Mesendoderm (in vitro differentiated cells): ENCODE results near the gene ABHD6.
A peak's percentile ranks its signal among the peaks of the same experiment; 100 is the strongest.
"Not testable (repeated sequence)": the region's sequence is repeated elsewhere in the genome, so short reads cannot be mapped to it uniquely, and the experiment has no call there.

Source experiments
- DNase-seq: peaks from one replicate; pipeline ENCODE4 v3.0.0; 2013
- H2AK5ac ChIP-seq: 2 replicates; pipeline ENCODE4 v1.6.1; 2013; ENCODE audit warnings: low read length, inconsistent platforms
- H2BK120ac ChIP-seq: 2 replicates; pipeline ENCODE4 v1.6.1; 2013; ENCODE audit warnings: low read depth, mild to moderate bottlenecking, low read length, moderate library complexity, mixed read lengths
- H2BK15ac ChIP-seq: replicated peaks from 2 replicates; pipeline ENCODE4 v1.6.1; 2013; ENCODE audit warnings: low read depth, mild to moderate bottlenecking, moderate library complexity
- H2BK5ac ChIP-seq: 2 replicates; pipeline ENCODE4 v1.6.1; 2013; ENCODE audit warnings: low read length, inconsistent platforms
- H3K18ac ChIP-seq: 2 replicates; pipeline ENCODE4 v1.6.1; 2013; ENCODE audit warnings: mild to moderate bottlenecking, low read length, mixed read lengths
- H3K23ac ChIP-seq: one replicate; pipeline ENCODE4 v1.6.1; 2013; ENCODE audit warnings: low read length
- H3K27ac ChIP-seq: 2 replicates; pipeline ENCODE4 v1.5.1; 2013; ENCODE audit warnings: low read depth, mild to moderate bottlenecking, inconsistent platforms, low read length, moderate library complexity
- H3K27me3 ChIP-seq: 2 replicates; pipeline ENCODE4 v1.6.1; 2013; ENCODE audit warnings: low read length, control low read depth, mild to moderate bottlenecking, inconsistent platforms; ENCODE audit not compliant: insufficient read depth, poor library complexity
- H3K36me3 ChIP-seq: 2 replicates; pipeline ENCODE4 v1.6.1; 2013; ENCODE audit warnings: low read length, inconsistent platforms; ENCODE audit not compliant: control insufficient read depth, insufficient read depth
- H3K4ac ChIP-seq: one replicate; pipeline ENCODE4 v1.6.1; 2013; ENCODE audit warnings: low read depth, mild to moderate bottlenecking, low read length, moderate library complexity
- H3K4me1 ChIP-seq: 2 replicates; pipeline ENCODE4 v1.6.1; 2013; ENCODE audit warnings: low read depth, low read length, inconsistent platforms; ENCODE audit not compliant: control insufficient read depth
- H3K4me2 ChIP-seq: 2 replicates; pipeline ENCODE4 v1.6.1; 2013; ENCODE audit warnings: low read length
- H3K4me3 ChIP-seq: 2 replicates; pipeline ENCODE4 v1.5.1; 2013; ENCODE audit warnings: mild to moderate bottlenecking, low read length
- H3K56ac ChIP-seq: one replicate; pipeline ENCODE4 v1.6.1; 2013; ENCODE audit warnings: low read length
- H3K79me1 ChIP-seq: 2 replicates; pipeline ENCODE4 v1.6.1; 2013; ENCODE audit warnings: low read length, inconsistent platforms
- H3K79me2 ChIP-seq: 2 replicates; pipeline ENCODE4 v1.6.1; 2013; ENCODE audit warnings: mild to moderate bottlenecking, low read length; ENCODE audit not compliant: control insufficient read depth, insufficient read depth
- H3K9ac ChIP-seq: 2 replicates; pipeline ENCODE4 v1.6.1; 2013; ENCODE audit warnings: low read length, inconsistent platforms
- H4K5ac ChIP-seq: one replicate; pipeline ENCODE4 v1.6.1; 2013; ENCODE audit warnings: low read length
- H4K8ac ChIP-seq: one replicate; pipeline ENCODE4 v1.6.1; 2013; ENCODE audit warnings: low read depth, mild to moderate bottlenecking, control low read depth, low read length, moderate library complexity
- WGBS: extraction: QIAGEN DNeasy Blood & Tissue Kit; methylation state at CpG from one replicate; pipeline ENCODE4 v1.1.7; 2013; ENCODE audit warnings: low lambda C conversion rate, missing lambda C conversion rate; ENCODE audit not compliant: insufficient coverage; ENCODE audit errors: extremely low coverage; 5-methylcytosine and 5-hydroxymethylcytosine counted together

ABHD6 gene

DNA sequence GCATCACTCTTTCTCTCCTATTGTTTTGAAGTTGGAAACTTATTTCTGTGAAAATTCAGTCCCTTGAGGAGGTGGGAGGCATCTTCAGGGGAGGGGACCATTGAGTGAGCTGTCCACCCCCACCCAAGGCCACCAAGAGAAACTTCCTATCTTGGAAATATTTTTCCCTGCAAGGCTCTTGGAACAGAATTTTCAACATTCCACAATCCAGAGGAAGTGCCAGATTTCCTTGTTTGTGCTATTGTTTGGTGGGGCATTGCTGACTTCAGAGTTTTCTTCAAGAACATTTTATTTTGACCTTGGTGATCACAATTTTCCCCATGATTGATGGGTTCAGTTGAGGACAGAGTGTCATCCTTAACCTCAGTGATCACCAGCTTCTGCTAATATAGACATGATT, 38.8 kb upstream of the ABHD6 start:
- Histone ChIP-seq H2BK15ac (no peak overlapping the region), H3K4ac (no peak overlapping the region), H3K36me3 (no peaks in the 10 kb centered on the region), H3K79me2 (no peaks in the 10 kb centered on the region), H2BK5ac (no peak overlapping the region), H3K4me2 (no peak overlapping the region), H4K8ac (no peak overlapping the region), H3K9ac (no peak overlapping the region), H4K5ac (no peak overlapping the region), H3K56ac (no peak overlapping the region), H3K27me3 (no peaks in the 10 kb centered on the region), H3K4me3 (no peak overlapping the region), H3K79me1 (no peaks in the 10 kb centered on the region), H3K4me1 (no peaks in the 10 kb centered on the region), H3K27ac (no peak overlapping the region), H3K23ac (no peak overlapping the region), H2BK120ac (no peak overlapping the region), H3K18ac (no peak overlapping the region), H2AK5ac (no peak overlapping the region)
- DNase-seq, result no peak

GRCh38 chr3:58200121-58200709, 37.4 kb upstream of the ABHD6 start:
- H3K9ac ChIP-seq, result no peak overlapping the region
- H2BK5ac ChIP-seq, result no peak overlapping the region
- no peak overlapping the region for H3K27ac ChIP-seq
- no peak overlapping the region for H3K18ac ChIP-seq
- no peak for DNase-seq
- H3K36me3 ChIP-seq, result no peaks in the 10 kb centered on the region
- no peaks in the 10 kb centered on the region for H3K27me3 ChIP-seq
- no peak overlapping the region for H3K4ac ChIP-seq
- H3K4me2 ChIP-seq, result no peak overlapping the region
- H2AK5ac ChIP-seq, result no peak overlapping the region
- no peak overlapping the region for H3K23ac ChIP-seq
- no peak overlapping the region for H2BK15ac ChIP-seq
- H4K8ac ChIP-seq, result no peak overlapping the region
- no peaks in the 10 kb centered on the region for H3K79me1 ChIP-seq
- no peak overlapping the region for H2BK120ac ChIP-seq
- no peaks in the 10 kb centered on the region for H3K4me1 ChIP-seq
- no peaks in the 10 kb centered on the region for H3K79me2 ChIP-seq
- H4K5ac ChIP-seq, result no peak overlapping the region
- no peak overlapping the region for H3K4me3 ChIP-seq
- H3K56ac ChIP-seq, result no peak overlapping the region

DNA sequence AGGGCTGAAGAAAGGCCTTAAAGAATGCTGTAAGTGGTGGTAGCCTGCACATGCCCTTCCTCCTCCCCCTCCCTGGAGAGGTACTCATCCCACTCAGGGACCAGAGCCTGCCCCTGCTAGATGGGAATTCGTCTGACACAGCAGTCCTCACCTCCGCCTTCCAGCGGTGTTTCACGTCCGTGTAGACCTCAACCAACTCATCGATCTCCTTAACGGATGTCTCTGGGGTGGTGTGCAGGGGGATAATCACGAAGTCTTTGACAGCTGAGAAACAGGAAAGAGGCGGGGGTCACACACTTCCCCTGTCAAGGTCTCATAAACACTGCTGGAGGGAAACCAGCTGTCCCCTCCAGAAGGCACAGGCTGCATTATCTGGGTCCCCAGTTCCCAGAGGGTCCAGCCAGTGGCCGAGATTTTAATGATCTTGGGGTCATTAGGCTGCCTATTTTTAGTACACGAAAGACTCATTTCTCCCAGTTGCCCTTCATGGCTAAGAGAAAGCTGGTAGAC, 36.7 kb upstream of the ABHD6 start:
- no peak overlapping the region for H3K4ac ChIP-seq
- H3K9ac ChIP-seq, result no peak overlapping the region
- H3K4me2 ChIP-seq, result no peak overlapping the region
- no peaks in the 10 kb centered on the region for H3K79me1 ChIP-seq
- H3K18ac ChIP-seq, result no peak overlapping the region
- H3K27ac ChIP-seq, result no peak overlapping the region
- no peak overlapping the region for H2BK120ac ChIP-seq
- no peak overlapping the region for H3K23ac ChIP-seq
- H2BK5ac ChIP-seq, result no peak overlapping the region
- no peaks in the 10 kb centered on the region for H3K36me3 ChIP-seq
- H3K79me2 ChIP-seq, result no peaks in the 10 kb centered on the region
- no CpG with 5 or more reads among the region's 11 CpGs for WGBS
- H4K8ac ChIP-seq, result no peak overlapping the region
- H3K27me3 ChIP-seq, result no peaks in the 10 kb centered on the region
- no peak for DNase-seq
- H2AK5ac ChIP-seq, result no peak overlapping the region
- H3K4me3 ChIP-seq, result no peak overlapping the region
- no peak overlapping the region for H4K5ac ChIP-seq
- H2BK15ac ChIP-seq, result no peak overlapping the region
- H3K4me1 ChIP-seq, result no peaks in the 10 kb centered on the region
- no peak overlapping the region for H3K56ac ChIP-seq

- not testable (repeated sequence) for DNase-seq, H3K4me2 ChIP-seq, H4K8ac ChIP-seq, H3K4me3 ChIP-seq, H3K27ac ChIP-seq, H2BK5ac ChIP-seq, H3K36me3 ChIP-seq, H3K18ac ChIP-seq, H4K5ac ChIP-seq, H3K79me2 ChIP-seq, H2BK15ac ChIP-seq, H3K27me3 ChIP-seq, H3K23ac ChIP-seq, H3K56ac ChIP-seq, H3K4ac ChIP-seq, H3K9ac ChIP-seq, H2AK5ac ChIP-seq, H3K4me1 ChIP-seq, H3K79me1 ChIP-seq, H2BK120ac ChIP-seq
- WGBS, result no CpG with 5 or more reads among the region's 3 CpGs
These were observed 36.1 kb upstream of the ABHD6 start for GRCh38 chr3:58201451-58201850.

GRCh38 chr3:58202917-58203360, 34.7 kb upstream of the ABHD6 start:
- Histone ChIP-seq H3K18ac (no peak overlapping the region), H2AK5ac (no peak overlapping the region), H4K5ac (no peak overlapping the region), H3K4me3 (no peak overlapping the region), H2BK5ac (no peak overlapping the region), H3K4ac (no peak overlapping the region), H2BK120ac (no peak overlapping the region), H3K4me2 (no peak overlapping the region), H3K79me2 (no peaks in the 10 kb centered on the region), H3K9ac (no peak overlapping the region), H3K27me3 (no peaks in the 10 kb centered on the region), H2BK15ac (no peak overlapping the region), H3K79me1 (no peaks in the 10 kb centered on the region), H4K8ac (no peak overlapping the region), H3K4me1 (no peaks in the 10 kb centered on the region), H3K27ac (no peak overlapping the region), H3K23ac (no peak overlapping the region), H3K56ac (no peak overlapping the region), H3K36me3 (no peaks in the 10 kb centered on the region)
- no CpG with 5 or more reads among the region's 9 CpGs for WGBS
- no peak for DNase-seq

- Histone ChIP-seq H3K56ac (no peak overlapping the region), H3K4me3 (no peak overlapping the region), H3K9ac (no peak overlapping the region), H3K23ac (no peak overlapping the region), H3K27me3 (no peaks in the 10 kb centered on the region), H4K8ac (no peak overlapping the region), H2BK5ac (no peak overlapping the region), H2BK15ac (no peak overlapping the region), H4K5ac (no peak overlapping the region), H3K36me3 (no peaks in the 10 kb centered on the region), H3K79me1 (no peaks in the 10 kb centered on the region), H3K4me1 (no peaks in the 10 kb centered on the region), H3K79me2 (no peaks in the 10 kb centered on the region), H3K18ac (no peak overlapping the region), H3K4ac (no peak overlapping the region), H2BK120ac (no peak overlapping the region), H2AK5ac (no peak overlapping the region), H3K4me2 (no peak overlapping the region), H3K27ac (no peak overlapping the region)
- peak; percentile 70 for DNase-seq
- WGBS, result no CpG with 5 or more reads among the region's 4 CpGs
These were observed 34.1 kb upstream of the ABHD6 start for GRCh38 chr3:58203541-58203940.
